HEK293 (cell line): ENCODE data around the gene PPM1L.

Source experiments
- SALL2 ChIP-seq: fragments of 450-650 bp; formaldehyde crosslinking; IDR thresholded peaks from 2 replicates; pipeline ENCODE4 v1.5.0; 2017; ENCODE audit warnings: missing biosample characterization, mild to moderate bottlenecking, missing genetic modification characterization, borderline replicate concordance
- TCF7L2 ChIP-seq: IDR thresholded peaks from 2 replicates; pipeline ENCODE4 v1.6.1; 2011; ENCODE audit warnings: low read depth, mild to moderate bottlenecking, inconsistent platforms, low read length, moderate library complexity, borderline replicate concordance
- ZBTB20 ChIP-seq: fragments of 450-650 bp; formaldehyde crosslinking; IDR thresholded peaks from 2 replicates; pipeline ENCODE4 v1.5.1; 2016; ENCODE audit warnings: missing biosample characterization, missing genetic modification characterization
- ZNF121 ChIP-seq: fragments of 450-650 bp; formaldehyde crosslinking; IDR thresholded peaks from 2 replicates; pipeline ENCODE4 v1.5.1; 2016; ENCODE audit warnings: missing biosample characterization, missing genetic modification characterization
- ZNF274 ChIP-seq, 2 experiments: fragments of 200-500 bp in 1 of 2; fragments of 450-650 bp in 1 of 2; sonication (Bioruptor generic) in 1 of 2; formaldehyde crosslinking in 1 of 2; IDR thresholded peaks; 2 replicates each; pipeline versions ENCODE4 v1.5.1 to v1.6.1; 2014 to 2016; ENCODE audit warnings: borderline replicate concordance in 1 of 2, inconsistent platforms in 1 of 2, low read length in 1 of 2, missing biosample characterization in 1 of 2, missing genetic modification characterization in 1 of 2
- ZNF416 ChIP-seq: fragments of 450-650 bp; formaldehyde crosslinking; IDR thresholded peaks from 2 replicates; pipeline ENCODE4 v1.5.1; 2016; ENCODE audit warnings: missing biosample characterization, missing genetic modification characterization
- ZNF514 ChIP-seq: fragments of 450-650 bp; formaldehyde crosslinking; IDR thresholded peaks from 2 replicates; pipeline ENCODE4 v1.5.1; 2016; ENCODE audit warnings: missing biosample characterization, missing genetic modification characterization
- ZNF585B ChIP-seq: fragments of 450-650 bp; formaldehyde crosslinking; IDR thresholded peaks from 2 replicates; pipeline ENCODE4 v1.5.1; 2016; ENCODE audit warnings: missing biosample characterization, missing genetic modification characterization
- ZNF654 ChIP-seq: fragments of 450-650 bp; formaldehyde crosslinking; IDR thresholded peaks from 2 replicates; pipeline ENCODE4 v1.5.1; 2016; ENCODE audit warnings: low read depth, missing biosample characterization, missing genetic modification characterization
- ZNF747 ChIP-seq: fragments of 450-650 bp; formaldehyde crosslinking; IDR thresholded peaks from 2 replicates; pipeline ENCODE4 v1.5.1; 2016; ENCODE audit warnings: missing biosample characterization, missing genetic modification characterization
- TF ChIP-seq, protein P1 (sequence below): fragments of 450-650 bp; formaldehyde crosslinking; IDR thresholded peaks from 2 replicates; pipeline ENCODE4 v1.5.1; 2016; ENCODE audit warnings: missing biosample characterization, missing genetic modification characterization
- TF ChIP-seq, protein P2 (sequence below): fragments of 450-650 bp; formaldehyde crosslinking; IDR thresholded peaks from 2 replicates; pipeline ENCODE4 v1.5.1; 2016; ENCODE audit warnings: missing biosample characterization, missing genetic modification characterization
- TF ChIP-seq, protein P3 (sequence below): fragments of 450-650 bp; formaldehyde crosslinking; IDR thresholded peaks from 2 replicates; pipeline ENCODE4 v1.5.1; 2016; ENCODE audit warnings: missing biosample characterization, missing genetic modification characterization, low read depth

DNA sequence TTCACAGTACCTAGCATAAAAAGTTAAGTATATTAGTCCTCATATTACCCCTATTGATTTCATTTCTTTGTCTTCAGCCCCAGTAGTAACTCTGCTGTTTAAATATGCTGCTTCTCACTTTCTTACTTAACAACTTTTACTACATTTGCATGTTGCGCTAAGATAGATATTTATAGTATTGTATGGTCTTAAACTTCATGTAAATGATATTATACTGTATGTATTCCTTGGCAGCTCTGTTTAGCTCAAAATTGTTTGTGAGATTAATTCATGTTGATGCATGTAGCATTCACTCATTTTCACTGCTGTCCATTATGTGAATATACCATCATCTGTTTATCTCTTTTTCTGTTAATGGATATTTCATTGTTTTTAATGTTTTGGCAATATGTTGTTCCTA, 64.4 kb downstream of the PPM1L start:
- TF ChIP-seq ZBTB20 (tag by site-specific recombination) (no peak), ZNF416 (tag by site-specific recombination) (no peak), TCF7L2 (no peak), ZNF747 (tag by site-specific recombination) (no peak), ZNF514 (tag by site-specific recombination) (no peak), ZNF274 (IDR thresholded peaks at IDR 0.05; ENCODE audit: low read length) (no peak), ZNF274 (tag by site-specific recombination; IDR thresholded peaks at IDR 0.05; ENCODE audit: borderline replicate concordance) (no peak), ZNF585B (no peak), ZNF654 (tag by site-specific recombination) (no peak), ZNF121 (no peak), SALL2 (no peak)
- TF ChIP-seq, protein P1, sequence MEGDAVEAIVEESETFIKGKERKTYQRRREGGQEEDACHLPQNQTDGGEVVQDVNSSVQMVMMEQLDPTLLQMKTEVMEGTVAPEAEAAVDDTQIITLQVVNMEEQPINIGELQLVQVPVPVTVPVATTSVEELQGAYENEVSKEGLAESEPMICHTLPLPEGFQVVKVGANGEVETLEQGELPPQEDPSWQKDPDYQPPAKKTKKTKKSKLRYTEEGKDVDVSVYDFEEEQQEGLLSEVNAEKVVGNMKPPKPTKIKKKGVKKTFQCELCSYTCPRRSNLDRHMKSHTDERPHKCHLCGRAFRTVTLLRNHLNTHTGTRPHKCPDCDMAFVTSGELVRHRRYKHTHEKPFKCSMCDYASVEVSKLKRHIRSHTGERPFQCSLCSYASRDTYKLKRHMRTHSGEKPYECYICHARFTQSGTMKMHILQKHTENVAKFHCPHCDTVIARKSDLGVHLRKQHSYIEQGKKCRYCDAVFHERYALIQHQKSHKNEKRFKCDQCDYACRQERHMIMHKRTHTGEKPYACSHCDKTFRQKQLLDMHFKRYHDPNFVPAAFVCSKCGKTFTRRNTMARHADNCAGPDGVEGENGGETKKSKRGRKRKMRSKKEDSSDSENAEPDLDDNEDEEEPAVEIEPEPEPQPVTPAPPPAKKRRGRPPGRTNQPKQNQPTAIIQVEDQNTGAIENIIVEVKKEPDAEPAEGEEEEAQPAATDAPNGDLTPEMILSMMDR (tag by site-specific recombination): no peak
- TF ChIP-seq, protein P2, sequence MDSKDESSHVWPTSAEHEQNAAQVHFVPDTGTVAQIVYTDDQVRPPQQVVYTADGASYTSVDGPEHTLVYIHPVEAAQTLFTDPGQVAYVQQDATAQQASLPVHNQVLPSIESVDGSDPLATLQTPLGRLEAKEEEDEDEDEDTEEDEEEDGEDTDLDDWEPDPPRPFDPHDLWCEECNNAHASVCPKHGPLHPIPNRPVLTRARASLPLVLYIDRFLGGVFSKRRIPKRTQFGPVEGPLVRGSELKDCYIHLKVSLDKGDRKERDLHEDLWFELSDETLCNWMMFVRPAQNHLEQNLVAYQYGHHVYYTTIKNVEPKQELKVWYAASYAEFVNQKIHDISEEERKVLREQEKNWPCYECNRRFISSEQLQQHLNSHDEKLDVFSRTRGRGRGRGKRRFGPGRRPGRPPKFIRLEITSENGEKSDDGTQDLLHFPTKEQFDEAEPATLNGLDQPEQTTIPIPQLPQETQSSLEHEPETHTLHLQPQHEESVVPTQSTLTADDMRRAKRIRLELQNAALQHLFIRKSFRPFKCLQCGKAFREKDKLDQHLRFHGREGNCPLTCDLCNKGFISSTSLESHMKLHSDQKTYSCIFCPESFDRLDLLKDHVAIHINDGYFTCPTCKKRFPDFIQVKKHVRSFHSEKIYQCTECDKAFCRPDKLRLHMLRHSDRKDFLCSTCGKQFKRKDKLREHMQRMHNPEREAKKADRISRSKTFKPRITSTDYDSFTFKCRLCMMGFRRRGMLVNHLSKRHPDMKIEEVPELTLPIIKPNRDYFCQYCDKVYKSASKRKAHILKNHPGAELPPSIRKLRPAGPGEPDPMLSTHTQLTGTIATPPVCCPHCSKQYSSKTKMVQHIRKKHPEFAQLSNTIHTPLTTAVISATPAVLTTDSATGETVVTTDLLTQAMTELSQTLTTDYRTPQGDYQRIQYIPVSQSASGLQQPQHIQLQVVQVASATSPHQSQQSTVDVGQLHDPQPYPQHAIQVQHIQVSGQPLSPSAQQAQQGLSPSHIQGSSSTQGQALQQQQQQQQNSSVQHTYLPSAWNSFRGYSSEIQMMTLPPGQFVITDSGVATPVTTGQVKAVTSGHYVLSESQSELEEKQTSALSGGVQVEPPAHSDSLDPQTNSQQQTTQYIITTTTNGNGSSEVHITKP: no peak
- TF ChIP-seq, protein P3, sequence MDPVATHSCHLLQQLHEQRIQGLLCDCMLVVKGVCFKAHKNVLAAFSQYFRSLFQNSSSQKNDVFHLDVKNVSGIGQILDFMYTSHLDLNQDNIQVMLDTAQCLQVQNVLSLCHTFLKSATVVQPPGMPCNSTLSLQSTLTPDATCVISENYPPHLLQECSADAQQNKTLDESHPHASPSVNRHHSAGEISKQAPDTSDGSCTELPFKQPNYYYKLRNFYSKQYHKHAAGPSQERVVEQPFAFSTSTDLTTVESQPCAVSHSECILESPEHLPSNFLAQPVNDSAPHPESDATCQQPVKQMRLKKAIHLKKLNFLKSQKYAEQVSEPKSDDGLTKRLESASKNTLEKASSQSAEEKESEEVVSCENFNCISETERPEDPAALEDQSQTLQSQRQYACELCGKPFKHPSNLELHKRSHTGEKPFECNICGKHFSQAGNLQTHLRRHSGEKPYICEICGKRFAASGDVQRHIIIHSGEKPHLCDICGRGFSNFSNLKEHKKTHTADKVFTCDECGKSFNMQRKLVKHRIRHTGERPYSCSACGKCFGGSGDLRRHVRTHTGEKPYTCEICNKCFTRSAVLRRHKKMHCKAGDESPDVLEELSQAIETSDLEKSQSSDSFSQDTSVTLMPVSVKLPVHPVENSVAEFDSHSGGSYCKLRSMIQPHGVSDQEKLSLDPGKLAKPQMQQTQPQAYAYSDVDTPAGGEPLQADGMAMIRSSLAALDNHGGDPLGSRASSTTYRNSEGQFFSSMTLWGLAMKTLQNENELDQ (tag by site-specific recombination): no peak
